Cardiac muscle cell (in vitro differentiated cells and primary cell): ENCODE results near the gene OSBPL3. TPM values are rescaled to one million over a fixed set of nuclear protein-coding genes. Genes with fewer than 3 reads are reported as not detected.

Experiments
- DNase-seq, 2 donors: peaks; one replicate each; pipeline versions ENCODE4 v3.0.0 to v3.0.0-alpha.2; 2010 to 2017; ENCODE audit warnings: low read depth in 1 of 2, low spot score in 1 of 2
- H3K27ac ChIP-seq: fragments of 200-600 bp; sonication (generic); 2 replicates; pipeline ENCODE4 v1.5.1; 2016
- H3K27me3 ChIP-seq: fragments of 200-600 bp; sonication (generic); 2 replicates; pipeline ENCODE4 v1.6.0; 2016; ENCODE audit warnings: control low read depth
- H3K36me3 ChIP-seq: fragments of 200-600 bp; sonication (generic); 2 replicates; pipeline ENCODE4 v1.5.1; 2016; ENCODE audit warnings: control low read depth
- H3K4me1 ChIP-seq: fragments of 200-600 bp; sonication (generic); 2 replicates; pipeline ENCODE4 v1.8.1; 2017; ENCODE audit warnings: low read depth, mild to moderate bottlenecking, mixed run types
- H3K4me3 ChIP-seq: fragments of 200-600 bp; sonication (generic); 2 replicates; pipeline ENCODE4 v1.5.1; 2016; ENCODE audit warnings: mild to moderate bottlenecking
- H3K9me3 ChIP-seq: fragments of 200-600 bp; sonication (generic); 2 replicates; pipeline ENCODE4 v1.5.1; 2017; ENCODE audit warnings: low read depth, mild to moderate bottlenecking, control low read depth
- CTCF ChIP-seq: IDR thresholded peaks from 2 replicates; pipeline ENCODE4 v1.5.1; 2012; ENCODE audit warnings: low read depth, mild to moderate bottlenecking, low read length
- polyA plus RNA-seq: library from polyadenylated mRNA; unstranded; fragments of >200 nt; fragmentation: Nextera tagmentation; extraction: Ambion mirVana; gene quantifications from 2 replicates; pipeline ENCODE4 v1.2.1, GENCODE V29; 2016
- total RNA-seq: library from RNA; depleted of rRNA; stranded (reverse); fragments of >200 nt; gene quantifications from 2 replicates; pipeline ENCODE4 v1.2.3, GENCODE V29; 2016

The OSBPL3 gene
- total and polyA plus RNA-seq, 2 experiments from 2014 or later = 7.5 to 8.2 TPM

- H3K9me3 ChIP-seq = no peaks in the 10 kb centered on the region
- no peak for DNase-seq
- no peaks in the 10 kb centered on the region for H3K4me1 ChIP-seq
- no peaks in the 10 kb centered on the region for H3K27me3 ChIP-seq
- H3K36me3 ChIP-seq = no peaks in the 10 kb centered on the region
- H3K27ac ChIP-seq = no peak overlapping the region
- H3K4me3 ChIP-seq = no peak overlapping the region
- TF ChIP-seq CTCF = no peak
Observed at GRCh38 chr7:24877790-24878311, 102.1 kb downstream of the OSBPL3 start.

- DNase-seq = no peak
- Histone ChIP-seq H3K4me1 (no peaks in the 10 kb centered on the region), H3K36me3 (no peaks in the 10 kb centered on the region), H3K4me3 (no peak overlapping the region), H3K27ac (no peak overlapping the region), H3K9me3 (no peaks in the 10 kb centered on the region), H3K27me3 (no peaks in the 10 kb centered on the region)
- TF ChIP-seq CTCF = no peak
Observed at GRCh38 chr7:24874791-24875190, 105.2 kb downstream of the OSBPL3 start.

GRCh38 chr7:24873944-24874343 lies 106.0 kb downstream of the OSBPL3 start:
- no peak for TF ChIP-seq CTCF
- no peak overlapping the region for H3K4me3 ChIP-seq
- no peaks in the 10 kb centered on the region for H3K36me3 ChIP-seq
- no peaks in the 10 kb centered on the region for H3K27me3 ChIP-seq
- no peaks in the 10 kb centered on the region for H3K4me1 ChIP-seq
- DNase-seq = no peak
- no peak overlapping the region for H3K27ac ChIP-seq
- no peaks in the 10 kb centered on the region for H3K9me3 ChIP-seq

GRCh38 chr7:24871770-24872169 lies 108.2 kb downstream of the OSBPL3 start:
- Histone ChIP-seq H3K27ac (no peak overlapping the region), H3K36me3 (no peaks in the 10 kb centered on the region), H3K9me3 (no peaks in the 10 kb centered on the region), H3K4me1 (no peaks in the 10 kb centered on the region), H3K27me3 (no peaks in the 10 kb centered on the region), H3K4me3 (no peak overlapping the region)
- no peak for TF ChIP-seq CTCF
- no peak for DNase-seq

- H3K27me3 ChIP-seq = no peaks in the 10 kb centered on the region
- no peak for DNase-seq
- H3K4me3 ChIP-seq = no peak overlapping the region
- no peaks in the 10 kb centered on the region for H3K36me3 ChIP-seq
- no peak for TF ChIP-seq CTCF
- no peaks in the 10 kb centered on the region for H3K9me3 ChIP-seq
- no peaks in the 10 kb centered on the region for H3K4me1 ChIP-seq
- H3K27ac ChIP-seq = no peak overlapping the region
Observed at GRCh38 chr7:24870766-24871165, 109.2 kb downstream of the OSBPL3 start.

GRCh38 chr7:24869572-24869971 lies 110.4 kb downstream of the OSBPL3 start:
- H3K4me3 ChIP-seq = no peak overlapping the region
- H3K27ac ChIP-seq = no peak overlapping the region
- no peak for TF ChIP-seq CTCF
- H3K36me3 ChIP-seq = no peaks in the 10 kb centered on the region
- H3K27me3 ChIP-seq = no peaks in the 10 kb centered on the region
- H3K9me3 ChIP-seq = no peaks in the 10 kb centered on the region
- H3K4me1 ChIP-seq = no peaks in the 10 kb centered on the region
- no peak for DNase-seq
